Adrenal gland (tissue), 12 donors: Measurements from ENCODE around the gene FAM124B. TPM values are rescaled to one million over a fixed set of nuclear protein-coding genes. Genes with fewer than 3 reads are reported as not detected.

Experiments used
- DNase-seq, 7 donors: peaks; one replicate each; pipeline ENCODE4 v3.0.0-alpha.2; 2019 to 2020
- H3K27ac ChIP-seq, 5 donors: fragments of 200-600 bp; sonication (generic) in 4 of 5; 1 replicate in 3 of 5; 2 replicates in 2 of 5; pipeline versions ENCODE4 v1.5.1 to v1.8.0; 2016 to 2020; ENCODE audit warnings: mild to moderate bottlenecking in 1 of 5
- H3K27me3 ChIP-seq: fragments of 200-600 bp; 2 replicates; pipeline ENCODE4 v1.8.0; 2021
- H3K36me3 ChIP-seq, 2 donors: fragments of 200-600 bp; replicated peaks in 1 of 2; 1 replicate in 1 of 2; 2 replicates in 1 of 2; pipeline versions ENCODE4 v1.5.1 to v1.8.0; 2018 to 2022
- H3K4me1 ChIP-seq, 2 donors: fragments of 200-600 bp; replicated peaks in 1 of 2; 1 replicate in 1 of 2; 2 replicates in 1 of 2; pipeline versions ENCODE4 v1.5.1 to v1.8.0; 2018 to 2021
- H3K4me3 ChIP-seq, 4 donors: fragments of 200-600 bp; sonication (generic) in 3 of 4; one replicate each; pipeline ENCODE4 v1.5.1; 2016 to 2018
- H3K9me3 ChIP-seq, 3 donors: fragments of 200-600 bp; sonication (generic) in 1 of 3; replicated peaks in 1 of 3; 1 replicate in 2 of 3; 2 replicates in 1 of 3; pipeline versions ENCODE4 v1.5.1 to v1.8.0; 2016 to 2021
- POLR2A ChIP-seq, 2 donors: fragments of 450-650 bp; IDR thresholded peaks; one replicate each; pipeline ENCODE4 v1.6.1; 2017; ENCODE audit warnings: antibody characterized with exemption in 2 of 2, mild to moderate bottlenecking in 2 of 2, moderate library complexity in 1 of 2
- WGBS, 4 donors: extraction: QIAGEN DNeasy Blood & Tissue Kit in 2 of 4; methylation state at CpG; one replicate each; pipeline versions ENCODE4 v1.1.5 to v1.1.7; 2013 to 2017; 5-methylcytosine and 5-hydroxymethylcytosine counted together
- intact Hi-C, 2 donors: fragments of 100-400 bp; cut with DNase I; formaldehyde crosslinking; loops; one replicate each; pipeline versions ENCODE4 v1.14.1 to v1.15.0; 2022 to 2023
- polyA plus RNA-seq, 3 donors: library from polyadenylated mRNA; stranded (reverse); fragments of 200-250 nt in 2 of 3; fragments of 350-450 nt in 1 of 3; fragmentation: Illumina TruSeq in 1 of 3; extraction: RNeasy Lipid Tissue Mini Kit (QIAGEN cat#74804) in 1 of 3; gene quantifications; one replicate each; pipeline ENCODE4 v1.2.3, GENCODE V29; 2013 to 2014
- total RNA-seq, 9 donors: library from RNA; depleted of rRNA in 4 of 9; stranded (reverse); fragments of >200 nt in 4 of 9; fragments of 120-200 nt in 1 of 9; fragmentation: NEBNext Ultra II Directional in 1 of 9; extraction: Animal tissue kit (Norgen Biotek cat#: 25700) in 1 of 9; gene quantifications; one replicate each; pipeline versions ENCODE4 v1.1.0 to v1.2.4, GENCODE V29; 2013 to 2023
- TF ChIP-seq, protein P1 (sequence below), 6 experiments: fragments of 450-650 bp in 4 of 6; fragments of 200-600 bp in 2 of 6; sonication (generic) in 1 of 6; IDR thresholded peaks; 1 replicate in 5 of 6; 2 replicates in 1 of 6; pipeline versions ENCODE4 v1.5.1 to v1.8.0; 2016 to 2021; ENCODE audit warnings: antibody characterized with exemption in 6 of 6, mild to moderate bottlenecking in 2 of 6, moderate library complexity in 1 of 6
- donor health status: healthy with polysubstance abuse.
- donor health status: Bipolar disorder and iron deficiency.
- donor health status: DM: yes; HTN: yes; CAD: no.
- donor health status: DM: no; HTN: no; CAD: no.
- donor health status: DM: no; HTN: no; CAD: no.
- donor health status: DM: yes; HTN: yes; CAD: no.

FAM124B gene
- total and polyA plus RNA-seq, 12 donors, result 0.16 to 1.1 (median 0.54) TPM; not detected in 2

DNA sequence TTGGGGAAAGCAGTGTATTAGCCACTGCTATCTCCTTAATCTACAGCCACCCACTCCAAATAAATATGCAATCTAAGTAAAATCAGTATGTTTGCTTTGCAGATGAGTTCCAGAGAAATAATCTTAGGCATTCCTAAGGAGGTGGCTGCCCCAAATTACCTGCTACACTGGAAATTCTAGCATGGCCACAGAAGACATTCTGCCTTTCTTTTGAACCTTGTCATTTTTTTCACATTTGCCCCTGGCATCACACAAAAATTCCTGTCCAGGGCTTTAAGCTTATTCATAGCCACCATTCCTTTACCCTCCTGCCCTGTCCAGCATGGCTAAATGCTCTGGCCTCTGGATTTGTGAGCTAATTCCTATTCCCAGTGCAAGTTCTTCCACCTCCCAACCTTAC is 36.8 kb upstream of the FAM124B start:
- Histone ChIP-seq H3K4me3 (no peak overlapping the region), H3K36me3 (no peaks in the 10 kb centered on the region), H3K4me1 (peaks cover 0 to 8% of the 10 kb centered on the region in 2 donors), H3K27ac (no peak overlapping the region), H3K27me3 (peaks cover 9% of the 10 kb centered on the region), H3K9me3 (no peaks in the 10 kb centered on the region)
- no peak for DNase-seq
- TF ChIP-seq, protein P1, sequence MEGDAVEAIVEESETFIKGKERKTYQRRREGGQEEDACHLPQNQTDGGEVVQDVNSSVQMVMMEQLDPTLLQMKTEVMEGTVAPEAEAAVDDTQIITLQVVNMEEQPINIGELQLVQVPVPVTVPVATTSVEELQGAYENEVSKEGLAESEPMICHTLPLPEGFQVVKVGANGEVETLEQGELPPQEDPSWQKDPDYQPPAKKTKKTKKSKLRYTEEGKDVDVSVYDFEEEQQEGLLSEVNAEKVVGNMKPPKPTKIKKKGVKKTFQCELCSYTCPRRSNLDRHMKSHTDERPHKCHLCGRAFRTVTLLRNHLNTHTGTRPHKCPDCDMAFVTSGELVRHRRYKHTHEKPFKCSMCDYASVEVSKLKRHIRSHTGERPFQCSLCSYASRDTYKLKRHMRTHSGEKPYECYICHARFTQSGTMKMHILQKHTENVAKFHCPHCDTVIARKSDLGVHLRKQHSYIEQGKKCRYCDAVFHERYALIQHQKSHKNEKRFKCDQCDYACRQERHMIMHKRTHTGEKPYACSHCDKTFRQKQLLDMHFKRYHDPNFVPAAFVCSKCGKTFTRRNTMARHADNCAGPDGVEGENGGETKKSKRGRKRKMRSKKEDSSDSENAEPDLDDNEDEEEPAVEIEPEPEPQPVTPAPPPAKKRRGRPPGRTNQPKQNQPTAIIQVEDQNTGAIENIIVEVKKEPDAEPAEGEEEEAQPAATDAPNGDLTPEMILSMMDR (IDR thresholded peaks at IDR 0.05), result no peak
- TF ChIP-seq POLR2A (IDR thresholded peaks at IDR 0.05), result no peak
- intact Hi-C loops, result no loop called here

DNA sequence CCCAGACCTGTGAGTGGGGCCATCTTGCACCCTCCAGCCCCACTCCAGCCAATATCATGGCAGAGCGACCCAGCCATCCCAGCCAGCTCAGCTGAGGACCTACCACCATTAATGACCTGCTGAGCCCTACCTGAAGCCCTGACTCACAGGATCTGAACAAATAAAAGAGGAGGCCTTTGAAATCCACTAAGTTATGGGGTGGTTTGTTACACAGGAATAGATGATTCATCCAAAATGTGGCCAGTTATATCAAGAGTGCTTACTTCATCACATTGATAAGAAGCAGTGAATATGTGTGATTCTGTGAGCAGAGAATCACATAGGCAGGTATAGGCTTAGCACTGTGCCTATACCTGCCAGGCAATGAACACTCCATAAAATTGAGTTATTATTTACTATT is 34.7 kb upstream of the FAM124B start:
- no peaks in the 10 kb centered on the region for H3K9me3 ChIP-seq
- intact Hi-C loops, result no loop called here
- TF ChIP-seq POLR2A (IDR thresholded peaks at IDR 0.05), result no peak
- TF ChIP-seq, protein P1 (IDR thresholded peaks at IDR 0.05), result no peak
- H3K4me1 ChIP-seq, result no peaks in the 10 kb centered on the region
- H3K27me3 ChIP-seq, result no peaks in the 10 kb centered on the region
- no peaks in the 10 kb centered on the region for H3K36me3 ChIP-seq
- 94 to 100% methylated on average over 1 of the region's 1 CpG; no CpG with 5 or more reads in 2 of the 4 donors for WGBS, 4 donors
- DNase-seq, result no peak
- no peak overlapping the region for H3K27ac ChIP-seq
- no peak overlapping the region for H3K4me3 ChIP-seq

DNA sequence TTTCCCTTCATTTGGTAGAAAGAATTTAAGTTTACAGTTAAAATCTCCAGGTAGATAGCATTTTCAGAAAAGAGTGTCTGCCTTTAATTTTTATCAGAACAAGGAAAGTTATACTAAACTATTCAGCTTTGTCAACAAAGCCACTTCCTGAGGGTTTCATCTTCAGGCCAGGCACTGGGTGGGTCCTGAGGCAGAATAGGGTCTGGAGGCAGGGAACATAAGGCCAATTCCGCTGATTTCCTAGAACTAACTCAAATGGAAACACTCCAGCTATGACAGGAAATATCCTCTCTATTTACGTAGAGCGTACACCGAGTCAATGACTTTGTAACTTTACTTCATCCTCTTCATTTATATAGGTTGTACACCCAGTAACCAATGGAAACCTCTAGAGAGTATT is 32.7 kb upstream of the FAM124B start:
- Histone ChIP-seq H3K4me1 (no peaks in the 10 kb centered on the region), H3K27ac (no peak overlapping the region), H3K4me3 (no peak overlapping the region), H3K36me3 (no peaks in the 10 kb centered on the region), H3K27me3 (no peaks in the 10 kb centered on the region), H3K9me3 (no peaks in the 10 kb centered on the region)
- intact Hi-C loops, result no loop called here
- DNase-seq, result no peak
- TF ChIP-seq, protein P1 (IDR thresholded peaks at IDR 0.05), result no peak
- TF ChIP-seq POLR2A (IDR thresholded peaks at IDR 0.05), result no peak
- 67 to 77% (median 76%) methylated on average over 4 of the region's 4 CpGs for WGBS, 4 donors

DNA sequence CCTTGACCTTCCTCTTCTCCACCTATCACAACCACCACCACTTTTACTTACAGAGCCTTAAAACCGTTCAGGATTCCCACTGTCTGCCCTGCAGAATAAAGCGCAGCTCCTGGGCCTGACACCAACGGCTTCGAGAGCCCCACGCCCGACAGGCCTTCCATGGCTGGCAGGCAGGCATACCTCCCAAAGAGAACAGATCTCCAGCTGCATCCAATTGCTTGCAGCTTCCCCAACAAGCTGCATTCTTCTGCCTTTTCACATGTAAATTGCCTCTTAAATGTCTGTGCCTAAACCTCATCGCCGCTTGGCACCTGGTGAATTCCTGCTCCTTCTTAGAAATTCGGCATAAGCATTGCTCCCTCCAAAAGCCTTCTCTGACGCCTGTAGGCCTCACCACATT is 31.5 kb upstream of the FAM124B start:
- TF ChIP-seq, protein P1 (IDR thresholded peaks at IDR 0.05), result no peak
- no peak for TF ChIP-seq POLR2A (IDR thresholded peaks at IDR 0.05)
- intact Hi-C loops, result no loop called here
- no peaks in the 10 kb centered on the region for H3K9me3 ChIP-seq
- no peaks in the 10 kb centered on the region for H3K4me1 ChIP-seq
- H3K27me3 ChIP-seq, result no peaks in the 10 kb centered on the region
- H3K27ac ChIP-seq, result no peak overlapping the region
- no peak for DNase-seq
- H3K36me3 ChIP-seq, result no peaks in the 10 kb centered on the region
- H3K4me3 ChIP-seq, result no peak overlapping the region
- WGBS, 4 donors, result 69 to 73% (median 69%) methylated on average over 10 of the region's 10 CpGs
